ENCODE results near the gene ENTPD7.

DNA sequence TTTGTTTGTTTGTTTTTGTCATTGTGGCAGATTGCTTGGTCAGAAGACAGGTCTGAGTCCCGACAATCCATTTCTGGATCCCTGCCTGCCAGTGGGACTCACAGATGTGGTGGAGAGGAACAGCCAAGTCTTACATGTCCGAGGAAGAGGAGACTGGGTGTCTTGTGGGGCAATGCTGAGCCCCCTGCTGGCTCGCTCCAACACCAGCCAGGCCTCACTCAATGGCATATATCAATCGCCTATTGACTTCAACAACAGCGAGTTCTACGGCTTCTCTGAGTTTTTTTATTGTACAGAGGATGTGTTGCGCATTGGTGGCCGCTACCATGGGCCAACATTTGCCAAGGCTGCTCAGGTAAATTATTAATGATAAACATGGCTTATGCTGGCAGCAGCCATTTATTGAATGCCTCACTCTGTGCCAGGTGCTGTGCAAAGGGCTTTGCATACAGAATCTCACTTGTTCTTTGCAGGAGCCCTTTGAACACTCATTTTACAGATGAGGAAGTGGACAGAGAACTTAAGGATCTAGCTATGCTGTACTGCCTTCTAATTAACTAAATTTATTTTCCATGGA, 39.3 kb downstream of the ENTPD7 start:
- no peak for TF ChIP-seq POLR2AphosphoS5 (IDR thresholded peaks at IDR 0.05)
- no peak for TF ChIP-seq EP300 (IDR thresholded peaks at IDR 0.05)

Measured in esophagus muscularis mucosa (tissue), 3 donors.